K562 treated with DMSO at 1 percent for 12 hours (cell line): ENCODE results near the gene UBALD1. TPM values are rescaled to one million over a fixed set of nuclear protein-coding genes. Genes with fewer than 3 reads are reported as not detected.

Source experiments
- total RNA-seq: library from RNA; unstranded; fragments of 300-600 nt; gene quantifications from 2 replicates; pipeline ENCODE4 v1.2.3, GENCODE V29; 2022; ENCODE audit not compliant: insufficient read depth

Gene UBALD1
- total RNA-seq, result 43.1 and 44.9 TPM in 2 replicates

GRCh38 chr16:4614571-4615383, at the start of gene UBALD1:
TSS of gene UBALD1 (minus strand) at chr16:4614888. CDS start at chr16:4614797, 91 bp downstream.

GRCh38 chr16:4624015-4624826, 9.5 kb upstream of the UBALD1 start, which contains the start of gene MGRN1:
TSS of gene MGRN1 (plus strand) at chr16:4624826. CDS start at chr16:4624961, 135 bp downstream.

Other genes starting within 250 kb of the UBALD1 start
- 29.7 and 34.4 TPM in 2 replicates for gene VASN, start 243.0 kb downstream of the UBALD1 start, total RNA-seq
- gene CORO7, start 198.3 kb downstream of the UBALD1 start, total RNA-seq, result 59.9 and 88.5 TPM in 2 replicates
- 34.9 and 65.7 TPM in 2 replicates for gene DNAJA3, start 189.0 kb downstream of the UBALD1 start, total RNA-seq
- 84.9 and 113 TPM in 2 replicates for gene NMRAL1, start 140.3 kb downstream of the UBALD1 start, total RNA-seq
- gene HMOX2, start 138.5 kb downstream of the UBALD1 start, total RNA-seq, result 54.6 and 61.1 TPM in 2 replicates
- gene CDIP1, start 76.1 kb downstream of the UBALD1 start, total RNA-seq, result 0.59 TPM in 1 of 2 replicates, not detected in the other
- gene C16orf96, start 58.5 kb downstream of the UBALD1 start, total RNA-seq, result not detected in 2 replicates
- 18.1 and 41.4 TPM in 2 replicates for gene MGRN1, start 9.9 kb upstream of the UBALD1 start, total RNA-seq
- gene NUDT16L1, start 78.7 kb upstream of the UBALD1 start, total RNA-seq, result 29.4 and 37.7 TPM in 2 replicates
- 10.3 and 17.3 TPM in 2 replicates for gene ANKS3, start 119.4 kb upstream of the UBALD1 start, total RNA-seq
- gene DNAAF8, start 119.6 kb upstream of the UBALD1 start, total RNA-seq, result not detected in 2 replicates
- gene ZNF500, start 152.3 kb upstream of the UBALD1 start, total RNA-seq, result 6.3 and 8.0 TPM in 2 replicates
- not detected in 2 replicates for gene SEPTIN12, start 173.5 kb upstream of the UBALD1 start, total RNA-seq
- gene SMIM22, start 180.5 kb upstream of the UBALD1 start, total RNA-seq, result not detected in 2 replicates
- gene ROGDI, start 187.7 kb upstream of the UBALD1 start, total RNA-seq, result 32.0 and 42.4 TPM in 2 replicates
- gene GLYR1, start 232.4 kb upstream of the UBALD1 start, total RNA-seq, result 33.5 and 74.6 TPM in 2 replicates
- 19.3 and 56.6 TPM in 2 replicates for gene UBN1, start 232.6 kb upstream of the UBALD1 start, total RNA-seq